Medulla oblongata (tissue), 1 donor: ENCODE measurements around the gene NUTM2G.
"Not testable (repeated sequence)": the region's sequence is repeated elsewhere in the genome, so short reads cannot be mapped to it uniquely, and the experiment has no call there.

Source experiments
- DNase-seq: peaks from one replicate; pipeline ENCODE4 v3.0.0-alpha.2; 2015; ENCODE audit errors: extremely low spot score

NUTM2G gene

GRCh38 chr9:96949346-96949745 is 20.7 kb downstream of the NUTM2G start:
- DNase-seq, result not testable (repeated sequence)

- DNase-seq, result not testable (repeated sequence)
These were observed 21.9 kb downstream of the NUTM2G start for GRCh38 chr9:96950539-96950938.

GRCh38 chr9:96967591-96967990 is 38.9 kb downstream of the NUTM2G start:
- not testable (repeated sequence) for DNase-seq

- DNase-seq, result not testable (repeated sequence)
These were observed 43.9 kb downstream of the NUTM2G start for GRCh38 chr9:96972552-96972951.

- DNase-seq, result not testable (repeated sequence)
These were observed 45.4 kb downstream of the NUTM2G start for GRCh38 chr9:96974037-96974436.

GRCh38 chr9:96983496-96984122 is 55.0 kb downstream of the NUTM2G start:
- DNase-seq, result not testable (repeated sequence)

DNA sequence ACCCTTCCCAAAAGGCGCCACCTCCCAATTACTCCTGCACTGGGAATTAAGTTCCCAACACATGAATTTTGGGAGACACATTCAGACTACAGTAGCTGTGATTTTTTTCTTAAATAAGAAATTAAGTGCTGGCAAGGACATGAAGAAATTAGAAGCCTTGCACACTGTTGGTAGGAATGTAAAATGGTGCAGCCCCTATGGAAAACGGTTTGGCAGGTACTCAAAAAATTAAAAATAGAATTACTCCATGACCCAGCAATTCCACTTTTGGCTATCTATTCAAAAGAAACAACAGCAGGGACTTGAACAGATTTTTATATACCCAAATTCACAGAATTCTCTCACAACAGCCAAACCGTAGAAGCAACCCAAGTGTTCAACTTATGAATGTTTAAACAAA is 55.5 kb downstream of the NUTM2G start:
- not testable (repeated sequence) for DNase-seq

DNA sequence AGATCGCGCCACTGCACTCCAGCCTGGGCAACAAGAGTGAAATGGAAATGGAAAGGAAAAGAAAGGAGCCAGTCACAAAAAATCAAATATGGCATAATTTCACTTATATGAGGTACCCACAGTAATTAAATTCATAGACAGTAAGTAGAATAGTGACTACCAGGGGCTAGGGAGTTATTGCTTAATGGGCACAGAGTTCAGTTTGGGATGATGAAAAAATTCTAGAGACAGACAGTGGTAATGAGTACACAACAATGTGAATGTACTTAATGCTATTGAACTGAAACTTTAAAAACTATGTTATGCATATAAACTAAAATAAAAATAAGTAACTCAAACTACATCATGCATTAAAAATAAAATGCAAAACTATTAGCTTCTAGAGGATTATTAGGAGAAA is 56.2 kb downstream of the NUTM2G start:
- not testable (repeated sequence) for DNase-seq
